ENCODE data around the gene GHR.

DNA sequence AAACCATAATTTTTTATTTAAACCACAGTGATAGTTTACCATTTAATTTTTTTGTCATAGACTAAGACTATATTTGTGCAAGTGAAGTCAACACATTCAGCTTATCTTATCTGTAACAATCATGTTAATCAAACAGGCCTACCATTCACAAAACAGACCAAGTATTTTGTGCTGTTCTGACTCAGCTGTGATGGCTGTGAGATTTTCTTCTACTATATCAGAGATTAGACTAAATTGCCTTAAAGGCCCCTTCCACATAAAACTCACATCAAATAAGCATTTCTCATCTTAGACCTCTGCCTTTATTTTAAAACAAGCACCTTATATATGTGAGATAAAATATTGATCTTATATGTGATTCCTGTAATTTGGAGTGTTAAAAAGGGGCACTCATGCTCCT, 346.8 kb downstream of the GHR start:
- TF ChIP-seq POLR2A (IDR thresholded peaks at IDR 0.05) = no peak
- no peak for TF ChIP-seq POLR2AphosphoS5 (IDR thresholded peaks at IDR 0.05)
- no peak for TF ChIP-seq CTCF (IDR thresholded peaks at IDR 0.05)
